MM.1S (cell line): ENCODE results near the gene NBEA.

Source experiments
- DNase-seq: peaks from one replicate; pipeline ENCODE4 v3.0.0-alpha.2; 2015
- H2AFZ ChIP-seq: fragments of 300-600 bp; sonication (generic); 2 replicates; pipeline ENCODE4 v1.6.0; 2016; ENCODE audit warnings: antibody characterized with exemption, low read length
- H3F3A ChIP-seq: fragments of 300-600 bp; sonication (generic); 2 replicates; pipeline ENCODE4 v1.6.1; 2016; ENCODE audit warnings: mild to moderate bottlenecking, antibody characterized with exemption, low read length, moderate library complexity, mixed read lengths; ENCODE audit not compliant: insufficient read depth
- H3K27ac ChIP-seq: fragments of 300-600 bp; sonication (generic); 2 replicates; pipeline ENCODE4 v1.5.1; 2016; ENCODE audit warnings: mild to moderate bottlenecking, low read length
- H3K27me3 ChIP-seq: fragments of 300-600 bp; sonication (generic); replicated peaks from 2 replicates; pipeline ENCODE4 v1.6.0; 2016; ENCODE audit warnings: low read length; ENCODE audit not compliant: insufficient read depth
- H3K36me3 ChIP-seq: fragments of 300-600 bp; sonication (generic); replicated peaks from 2 replicates; pipeline ENCODE4 v1.6.1; 2016; ENCODE audit warnings: mild to moderate bottlenecking, low read length, mixed read lengths; ENCODE audit not compliant: insufficient read depth
- H3K4me1 ChIP-seq: fragments of 300-600 bp; sonication (generic); 2 replicates; pipeline ENCODE4 v1.6.1; 2016; ENCODE audit warnings: low read length, mixed read lengths
- H3K4me2 ChIP-seq: fragments of 300-600 bp; sonication (generic); 2 replicates; pipeline ENCODE4 v1.6.0; 2016; ENCODE audit warnings: low read depth, low read length
- H3K4me3 ChIP-seq: fragments of 300-600 bp; sonication (generic); 2 replicates; pipeline ENCODE4 v1.5.1; 2016; ENCODE audit warnings: low read length, mixed read lengths
- H3K79me2 ChIP-seq: fragments of 300-600 bp; sonication (generic); 2 replicates; pipeline ENCODE4 v1.6.1; 2016; ENCODE audit warnings: mixed run types, low read length, mixed read lengths
- H3K9ac ChIP-seq: fragments of 300-600 bp; sonication (generic); 2 replicates; pipeline ENCODE4 v1.6.1; 2016; ENCODE audit warnings: low read length, mixed read lengths
- H3K9me2 ChIP-seq: fragments of 300-600 bp; sonication (generic); replicated peaks from 2 replicates; pipeline ENCODE4 v1.6.1; 2016; ENCODE audit warnings: mild to moderate bottlenecking, low read length, mixed read lengths; ENCODE audit not compliant: insufficient read depth
- H3K9me3 ChIP-seq: fragments of 300-600 bp; sonication (generic); replicated peaks from 2 replicates; pipeline ENCODE4 v1.6.1; 2016; ENCODE audit warnings: mild to moderate bottlenecking, low read length, mixed read lengths; ENCODE audit not compliant: insufficient read depth
- H4K20me1 ChIP-seq: fragments of 300-600 bp; sonication (generic); 2 replicates; pipeline ENCODE4 v1.6.1; 2016; ENCODE audit warnings: mild to moderate bottlenecking, low read length, moderate library complexity, mixed read lengths; ENCODE audit not compliant: insufficient read depth
- EZH2 ChIP-seq: fragments of 300-600 bp; sonication (generic); optimal IDR thresholded peaks from 2 replicates; pipeline ENCODE3; 2017; ENCODE audit warnings: low read depth, mild to moderate bottlenecking, antibody characterized with exemption, low read length, mixed read lengths
- EZH2phosphoT487 ChIP-seq: fragments of 300-600 bp; sonication (generic); IDR thresholded peaks from 2 replicates; pipeline ENCODE4 v1.6.1; 2018; ENCODE audit warnings: antibody characterized with exemption, low read length
- TF ChIP-seq, protein P1 (sequence below): fragments of 300-600 bp; sonication (generic); IDR thresholded peaks from 2 replicates; pipeline ENCODE4 v1.5.1; 2016; ENCODE audit warnings: antibody characterized with exemption, low read length, mixed read lengths

Gene NBEA

GRCh38 chr13:35144166-35144890 is 202.3 kb downstream of the NBEA start:
- TF ChIP-seq EZH2 = no peak
- TF ChIP-seq, protein P1, sequence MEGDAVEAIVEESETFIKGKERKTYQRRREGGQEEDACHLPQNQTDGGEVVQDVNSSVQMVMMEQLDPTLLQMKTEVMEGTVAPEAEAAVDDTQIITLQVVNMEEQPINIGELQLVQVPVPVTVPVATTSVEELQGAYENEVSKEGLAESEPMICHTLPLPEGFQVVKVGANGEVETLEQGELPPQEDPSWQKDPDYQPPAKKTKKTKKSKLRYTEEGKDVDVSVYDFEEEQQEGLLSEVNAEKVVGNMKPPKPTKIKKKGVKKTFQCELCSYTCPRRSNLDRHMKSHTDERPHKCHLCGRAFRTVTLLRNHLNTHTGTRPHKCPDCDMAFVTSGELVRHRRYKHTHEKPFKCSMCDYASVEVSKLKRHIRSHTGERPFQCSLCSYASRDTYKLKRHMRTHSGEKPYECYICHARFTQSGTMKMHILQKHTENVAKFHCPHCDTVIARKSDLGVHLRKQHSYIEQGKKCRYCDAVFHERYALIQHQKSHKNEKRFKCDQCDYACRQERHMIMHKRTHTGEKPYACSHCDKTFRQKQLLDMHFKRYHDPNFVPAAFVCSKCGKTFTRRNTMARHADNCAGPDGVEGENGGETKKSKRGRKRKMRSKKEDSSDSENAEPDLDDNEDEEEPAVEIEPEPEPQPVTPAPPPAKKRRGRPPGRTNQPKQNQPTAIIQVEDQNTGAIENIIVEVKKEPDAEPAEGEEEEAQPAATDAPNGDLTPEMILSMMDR = no peak
- no peak for TF ChIP-seq EZH2phosphoT487
- no peak overlapping the region for H3K4me3 ChIP-seq
- H3K36me3 ChIP-seq = no peaks in the 10 kb centered on the region
- no peak overlapping the region for H3K9ac ChIP-seq
- no peak overlapping the region for H2AFZ ChIP-seq
- no peaks in the 10 kb centered on the region for H3K27me3 ChIP-seq
- H3K27ac ChIP-seq = no peak overlapping the region
- H3K9me2 ChIP-seq = no peaks in the 10 kb centered on the region
- no peak for DNase-seq
- no peaks in the 10 kb centered on the region for H3K79me2 ChIP-seq
- no peaks in the 10 kb centered on the region for H3K9me3 ChIP-seq
- H3F3A ChIP-seq = no peaks in the 10 kb centered on the region
- H3K4me2 ChIP-seq = no peak overlapping the region
- H3K4me1 ChIP-seq = no peaks in the 10 kb centered on the region
- H4K20me1 ChIP-seq = no peaks in the 10 kb centered on the region

- H3K27ac ChIP-seq = no peak overlapping the region
- TF ChIP-seq EZH2phosphoT487 (no peak), EZH2 (no peak)
- TF ChIP-seq, protein P1 = no peak
- no peaks in the 10 kb centered on the region for H3K79me2 ChIP-seq
- no peaks in the 10 kb centered on the region for H3K9me3 ChIP-seq
- no peak overlapping the region for H3K4me2 ChIP-seq
- H3K36me3 ChIP-seq = no peaks in the 10 kb centered on the region
- H3K4me3 ChIP-seq = no peak overlapping the region
- no peak for DNase-seq
- H2AFZ ChIP-seq = no peak overlapping the region
- no peak overlapping the region for H3K9ac ChIP-seq
- no peaks in the 10 kb centered on the region for H3K27me3 ChIP-seq
- H3K4me1 ChIP-seq = no peaks in the 10 kb centered on the region
- no peaks in the 10 kb centered on the region for H4K20me1 ChIP-seq
- no peaks in the 10 kb centered on the region for H3F3A ChIP-seq
- no peaks in the 10 kb centered on the region for H3K9me2 ChIP-seq
These were observed 204.6 kb downstream of the NBEA start for GRCh38 chr13:35146686-35147085.

DNA sequence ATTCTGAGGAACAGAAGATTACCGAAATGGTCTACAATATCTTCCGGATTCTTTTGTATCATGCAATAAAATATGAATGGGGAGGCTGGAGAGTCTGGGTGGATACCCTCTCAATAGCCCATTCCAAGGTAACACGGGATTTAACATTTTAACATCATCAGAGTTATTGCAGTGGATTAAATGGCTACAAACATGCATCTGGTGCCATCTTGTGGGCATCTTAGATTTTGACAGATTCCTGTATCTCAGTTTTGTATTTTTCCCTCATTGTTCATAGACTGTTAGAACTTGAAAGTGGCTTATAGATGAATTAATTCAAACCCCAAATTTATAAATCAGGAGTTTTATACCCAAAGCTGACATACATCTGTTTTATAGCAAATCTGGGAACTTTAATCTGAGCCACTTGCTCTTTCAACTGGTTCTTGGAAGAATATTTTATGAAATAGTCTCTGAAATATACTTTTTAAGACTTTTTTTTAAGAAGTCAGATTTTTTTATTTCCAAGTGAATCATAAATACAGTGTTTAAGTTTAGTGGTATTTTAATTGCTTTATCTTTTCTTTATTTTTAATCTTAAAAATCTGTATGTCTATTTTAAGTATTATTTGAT is 215.2 kb downstream of the NBEA start:
- Histone ChIP-seq H3F3A (no peaks in the 10 kb centered on the region), H3K4me2 (no peak overlapping the region), H3K9me2 (no peaks in the 10 kb centered on the region), H3K9me3 (no peaks in the 10 kb centered on the region), H3K4me1 (no peaks in the 10 kb centered on the region), H3K36me3 (no peaks in the 10 kb centered on the region), H3K4me3 (no peak overlapping the region), H2AFZ (no peak overlapping the region), H4K20me1 (no peaks in the 10 kb centered on the region), H3K27ac (no peak overlapping the region), H3K79me2 (no peaks in the 10 kb centered on the region), H3K9ac (no peak overlapping the region), H3K27me3 (no peaks in the 10 kb centered on the region)
- TF ChIP-seq, protein P1 = peak; percentile 52
- TF ChIP-seq EZH2phosphoT487 = no peak
- TF ChIP-seq EZH2 = no peak
- DNase-seq = peak; percentile 28
